Stimulated activated CD8-positive, alpha-beta memory T cell treated with anti-CD3 and anti-CD28 coated beads, Interleukin-12 subunit alpha, Interleukin-12 subunit beta, amount 100 ng/mL, for 24 hours (primary cell): ENCODE data around the gene MORN3.
"Not testable (repeated sequence)": the region's sequence is repeated elsewhere in the genome, so short reads cannot be mapped to it uniquely, and the experiment has no call there.

ENCODE experiments used
- DNase-seq: peaks from one replicate; pipeline ENCODE4 v3.0.0-alpha.2; 2020; ENCODE audit errors: extremely low read depth

The MORN3 gene

GRCh38 chr12:121669521-121669900, at the start of gene MORN3:
MORN3 (minus strand) TSS chr12:121669654; CDS start chr12:121669483, 171 bp downstream.
- DNase-seq, result no peak

GRCh38 chr12:121718653-121719239, 49.3 kb upstream of the MORN3 start:
- no peak for DNase-seq

GRCh38 chr12:121717041-121717699, 47.7 kb upstream of the MORN3 start:
- no peak for DNase-seq

GRCh38 chr12:121715862-121716435, 46.5 kb upstream of the MORN3 start:
- DNase-seq, result no peak

- not testable (repeated sequence) for DNase-seq
Measured at GRCh38 chr12:121715055-121715454, 45.6 kb upstream of the MORN3 start.

GRCh38 chr12:121713793-121714192, 44.3 kb upstream of the MORN3 start:
- no peak for DNase-seq

- no peak for DNase-seq
Measured at GRCh38 chr12:121713257-121713777, 43.9 kb upstream of the MORN3 start.

- DNase-seq, result peak; percentile 61
Measured at GRCh38 chr12:121712461-121713256, 43.2 kb upstream of the MORN3 start, which contains the start of gene TMEM120B. TMEM120B (plus strand) TSS chr12:121712752; CDS start chr12:121712896, 144 bp downstream.

GRCh38 chr12:121712190-121712460, 42.7 kb upstream of the MORN3 start:
- no peak for DNase-seq

GRCh38 chr12:121711361-121712189, 42.1 kb upstream of the MORN3 start:
- DNase-seq, result no peak

GRCh38 chr12:121709478-121709961, 40.1 kb upstream of the MORN3 start:
- no peak for DNase-seq

- not testable (repeated sequence) for DNase-seq
Measured at GRCh38 chr12:121709064-121709424, 39.6 kb upstream of the MORN3 start.

GRCh38 chr12:121708313-121709063, 39.0 kb upstream of the MORN3 start:
- DNase-seq, result no peak

GRCh38 chr12:121705514-121705913, 36.1 kb upstream of the MORN3 start:
- DNase-seq, result no peak

- no peak for DNase-seq
Measured at GRCh38 chr12:121702944-121703343, 33.5 kb upstream of the MORN3 start.

- DNase-seq, result no peak
Measured at GRCh38 chr12:121701667-121702277, 32.3 kb upstream of the MORN3 start.

GRCh38 chr12:121697861-121698260, 28.4 kb upstream of the MORN3 start:
- DNase-seq, result not testable (repeated sequence)

GRCh38 chr12:121697093-121697698, 27.7 kb upstream of the MORN3 start:
- no peak for DNase-seq

GRCh38 chr12:121693155-121693687, 23.8 kb upstream of the MORN3 start:
- DNase-seq, result no peak
